Activated T-helper 17 cell treated with anti-CD3 and anti-CD28 coated beads, Interleukin-2, amount 50 U/mL, for 72 hours (primary cell): Measurements from ENCODE around the gene TFF1. TPM values are rescaled to one million over a fixed set of nuclear protein-coding genes. Genes with fewer than 3 reads are reported as not detected.

ENCODE experiments used
- ATAC-seq: fragments of 150-1000 bp; cut with Tn5 transposase; replicated peaks from 2 replicates; pipeline ENCODE4 v1.10.0; 2021; ENCODE audit warnings: mild to moderate bottlenecking, moderate library complexity
- H3K27ac Mint-ChIP-seq: one replicate; pipeline ENCODE4 v1.8.0; 2022; ENCODE audit warnings: mixed read lengths
- H3K27me3 Mint-ChIP-seq: one replicate; pipeline ENCODE4 v1.8.0; 2022; ENCODE audit warnings: mixed read lengths
- H3K36me3 Mint-ChIP-seq: one replicate; pipeline ENCODE4 v1.8.0; 2022; ENCODE audit warnings: low read depth, mild to moderate bottlenecking, mixed read lengths
- H3K4me1 Mint-ChIP-seq: one replicate; pipeline ENCODE4 v1.8.0; 2022; ENCODE audit warnings: mixed read lengths
- H3K4me3 Mint-ChIP-seq: one replicate; pipeline ENCODE4 v1.8.0; 2022; ENCODE audit warnings: mild to moderate bottlenecking, mixed read lengths
- H3K9me3 Mint-ChIP-seq: one replicate; pipeline ENCODE4 v1.8.0; 2022; ENCODE audit warnings: mixed read lengths
- total RNA-seq, 2 donors: library from RNA; stranded (reverse); gene quantifications; one replicate each; pipeline ENCODE4 v1.2.3, GENCODE V29; 2022

Gene TFF1
- total RNA-seq, 2 donors from 2014 or later, result not detected

GRCh38 chr21:42353623-42354022 is 12.7 kb downstream of the TFF1 start:
- Mint-ChIP-seq H3K36me3 (no peaks in the 10 kb centered on the region), H3K4me1 (peaks cover 5% of the 10 kb centered on the region), H3K9me3 (peaks cover 12% of the 10 kb centered on the region), H3K4me3 (no peak overlapping the region), H3K27me3 (peaks cover 5% of the 10 kb centered on the region), H3K27ac (peak overlapping the region; percentile 5)
- ATAC-seq, result peak; percentile 79

DNA sequence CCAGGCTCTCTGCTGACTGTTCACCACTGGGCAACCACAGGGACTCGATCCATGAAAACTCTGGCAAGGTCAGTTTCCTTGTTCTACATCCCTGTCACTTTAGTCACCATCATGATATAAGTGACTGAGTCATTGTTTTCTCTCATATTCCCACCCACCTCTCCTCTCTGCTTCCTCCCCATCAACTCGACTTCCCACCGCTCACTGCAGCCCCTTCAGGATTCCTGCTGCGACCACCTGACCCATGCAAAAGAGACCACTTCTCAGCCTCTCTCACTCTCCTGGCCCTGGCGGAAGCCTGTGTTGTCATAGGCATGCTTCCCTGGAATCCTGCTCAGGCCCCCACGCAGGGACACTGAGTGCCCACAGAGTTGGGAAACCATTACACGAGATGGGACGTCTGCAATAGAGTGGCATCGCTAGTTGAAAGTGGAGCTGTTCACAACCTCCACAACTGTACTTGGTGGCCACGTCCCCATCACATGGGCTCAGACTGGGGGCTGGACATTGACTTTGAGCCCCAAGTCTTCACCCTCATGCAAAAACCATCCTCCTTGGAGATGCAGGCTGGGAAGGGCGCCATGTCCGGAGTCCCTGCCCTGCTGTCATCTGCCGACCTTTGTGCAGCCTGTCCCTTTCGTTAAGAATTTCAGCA is 13.8 kb downstream of the TFF1 start:
- Mint-ChIP-seq H3K4me1 (peaks cover 5% of the 10 kb centered on the region), H3K4me3 (no peak overlapping the region), H3K27me3 (peaks cover 5% of the 10 kb centered on the region), H3K36me3 (no peaks in the 10 kb centered on the region), H3K27ac (peak overlapping the region; percentile 56), H3K9me3 (peaks cover 12% of the 10 kb centered on the region)
- ATAC-seq, result no peak

- Mint-ChIP-seq H3K27me3 (peaks cover 5% of the 10 kb centered on the region), H3K4me1 (peaks cover 5% of the 10 kb centered on the region), H3K4me3 (no peak overlapping the region), H3K9me3 (peaks cover 12% of the 10 kb centered on the region), H3K36me3 (no peaks in the 10 kb centered on the region), H3K27ac (peak overlapping the region; percentile 56)
- no peak for ATAC-seq
Observed at GRCh38 chr21:42351626-42352440, 14.5 kb downstream of the TFF1 start.

DNA sequence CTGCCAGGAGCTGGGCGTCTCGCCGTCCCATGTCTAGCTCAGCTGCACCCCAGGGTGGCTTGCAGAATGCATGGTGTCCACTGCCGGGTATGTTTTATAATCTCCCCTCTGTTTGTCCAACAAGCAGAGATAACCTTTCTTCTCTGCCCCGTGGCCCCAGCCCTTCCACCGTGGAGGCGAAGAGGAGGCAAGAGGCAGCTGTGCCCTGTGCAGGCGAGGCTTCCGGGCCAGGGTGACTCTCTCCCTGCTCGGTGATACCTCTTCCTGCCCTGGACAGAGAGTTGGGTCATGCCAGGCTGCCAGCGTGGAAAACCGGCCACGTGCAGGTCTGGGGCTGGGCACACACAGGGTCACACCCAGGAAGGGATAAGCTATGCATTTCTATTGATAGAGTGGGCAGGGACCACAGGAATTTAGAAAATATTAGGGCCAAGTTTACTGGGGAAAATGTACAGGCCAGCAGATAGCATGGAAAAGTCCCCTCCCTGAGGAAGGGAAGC is 15.4 kb downstream of the TFF1 start, which contains the start of gene TFF2:
Gene TFF2 (minus strand): TSS at position 68 of the 500 bp plus-strand sequence. CDS start 37 bp downstream, at position 31.
- ATAC-seq, result no peak
- H3K4me1 Mint-ChIP-seq, result peaks cover 5% of the 10 kb centered on the region
- no peak within 1 kb of the TSS for H3K27ac Mint-ChIP-seq
- no peak within 1 kb of the TSS for H3K4me3 Mint-ChIP-seq
- no peaks in the 10 kb centered on the region for H3K36me3 Mint-ChIP-seq
- peaks cover 12% of the 10 kb centered on the region for H3K9me3 Mint-ChIP-seq
- peaks cover 5% of the 10 kb centered on the region for H3K27me3 Mint-ChIP-seq

DNA sequence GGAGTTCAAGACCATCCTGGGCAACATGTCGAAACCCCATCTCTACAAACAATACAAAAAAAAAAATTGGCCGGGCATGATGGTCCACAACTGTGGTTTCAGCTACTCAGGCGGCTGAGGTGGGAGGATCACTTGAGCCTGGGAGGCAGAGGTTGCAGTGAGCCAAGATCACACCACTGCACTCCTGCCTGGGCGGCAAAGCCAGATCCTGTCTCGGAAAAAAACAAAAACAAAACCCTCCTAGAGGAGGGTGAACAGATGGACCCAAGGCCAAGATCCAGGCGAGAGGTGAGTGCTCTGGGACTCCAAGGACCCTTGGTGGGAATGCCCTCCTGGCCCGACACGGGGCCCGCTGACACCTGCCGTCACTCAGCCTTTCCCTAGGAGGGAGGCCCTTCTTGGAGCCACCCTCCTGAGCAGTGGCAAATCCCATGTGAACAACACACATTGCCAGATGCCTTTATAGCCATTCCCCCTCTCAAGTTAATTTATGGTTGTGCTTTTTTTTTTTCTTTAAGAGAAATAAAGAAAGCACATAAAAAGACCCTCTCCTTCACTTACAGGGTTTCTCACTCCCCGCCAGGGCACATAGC is 15.9 kb downstream of the TFF1 start:
- H3K4me1 Mint-ChIP-seq, result peaks cover 5% of the 10 kb centered on the region

GRCh38 chr21:42349420-42350317 is 16.7 kb downstream of the TFF1 start:
- Mint-ChIP-seq H3K4me1 (peaks cover 5% of the 10 kb centered on the region), H3K36me3 (no peaks in the 10 kb centered on the region), H3K4me3 (no peak overlapping the region), H3K27me3 (peaks cover 5% of the 10 kb centered on the region), H3K27ac (no peak overlapping the region), H3K9me3 (peaks cover 7% of the 10 kb centered on the region)
- ATAC-seq, result no peak

More for the DNA sequence above, 15.9 kb downstream of the TFF1 start:
- peaks cover 5% of the 10 kb centered on the region for H3K27me3 Mint-ChIP-seq
- no peak for ATAC-seq
- no peak overlapping the region for H3K4me3 Mint-ChIP-seq
- H3K36me3 Mint-ChIP-seq, result no peaks in the 10 kb centered on the region
- peaks cover 12% of the 10 kb centered on the region for H3K9me3 Mint-ChIP-seq
- no peak overlapping the region for H3K27ac Mint-ChIP-seq

DNA sequence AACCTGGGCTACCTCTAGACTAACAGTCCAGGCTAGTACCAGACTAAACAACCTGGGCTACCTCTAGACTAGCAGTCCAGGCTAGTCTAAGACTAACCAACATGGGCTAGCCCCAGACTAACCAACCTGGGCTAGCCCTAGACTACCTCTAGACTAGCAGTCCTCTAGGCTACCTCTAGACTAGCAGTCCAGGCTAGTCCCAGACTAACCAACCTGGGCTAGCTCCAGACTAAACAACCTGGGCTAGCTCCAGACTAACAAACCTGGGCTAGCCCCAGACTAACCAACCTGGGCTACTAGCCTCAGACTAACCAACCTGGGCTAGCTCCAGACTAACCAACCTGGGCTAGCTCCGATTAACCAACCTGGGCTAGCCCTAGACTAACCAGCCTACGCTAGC is 17.6 kb downstream of the TFF1 start:
- H3K27me3 Mint-ChIP-seq, result peaks cover 5% of the 10 kb centered on the region
- H3K27ac Mint-ChIP-seq, result no peak overlapping the region
- ATAC-seq, result no peak
- H3K36me3 Mint-ChIP-seq, result no peaks in the 10 kb centered on the region
- no peak overlapping the region for H3K4me3 Mint-ChIP-seq
- peaks cover 6% of the 10 kb centered on the region for H3K9me3 Mint-ChIP-seq
- peaks cover 5% of the 10 kb centered on the region for H3K4me1 Mint-ChIP-seq

DNA sequence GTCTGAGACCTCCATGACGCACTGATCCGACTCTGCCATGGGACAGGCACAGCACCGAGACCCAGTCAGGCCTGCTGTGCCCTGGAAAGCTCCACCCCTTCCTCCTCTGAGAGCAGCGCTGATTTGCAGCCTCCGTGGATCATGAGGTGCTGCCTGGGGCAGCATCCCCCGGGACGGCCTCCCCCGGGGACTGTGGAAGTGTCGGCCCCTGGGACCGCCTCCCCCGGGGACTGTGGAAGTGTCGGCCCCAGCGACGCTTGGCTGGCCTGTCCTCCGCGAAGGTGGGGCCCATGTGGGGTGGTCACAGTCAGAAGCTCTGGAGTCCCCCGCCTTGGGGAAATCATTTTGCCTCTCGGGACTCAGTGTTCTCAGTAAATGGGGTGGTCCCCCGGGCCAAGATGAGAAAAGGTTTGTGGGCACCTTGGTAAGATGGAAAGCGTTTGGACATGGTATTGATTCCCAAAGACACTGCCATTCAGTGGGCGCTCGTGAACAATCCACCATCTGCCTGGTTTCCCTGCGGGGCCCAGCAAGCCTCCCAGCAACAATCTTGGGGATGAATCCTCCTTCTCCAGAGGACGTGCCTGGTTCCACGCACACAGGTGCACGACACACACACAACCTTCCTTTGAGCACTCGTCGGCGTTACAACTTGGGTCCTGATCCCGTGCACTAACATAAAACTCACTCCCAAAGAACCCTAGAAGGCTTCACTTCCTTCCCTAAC is 18.6 kb downstream of the TFF1 start:
- Mint-ChIP-seq H3K4me3 (no peak overlapping the region), H3K9me3 (no peaks in the 10 kb centered on the region), H3K4me1 (no peaks in the 10 kb centered on the region), H3K36me3 (no peaks in the 10 kb centered on the region), H3K27ac (no peak overlapping the region), H3K27me3 (no peaks in the 10 kb centered on the region)
- no peak for ATAC-seq

DNA sequence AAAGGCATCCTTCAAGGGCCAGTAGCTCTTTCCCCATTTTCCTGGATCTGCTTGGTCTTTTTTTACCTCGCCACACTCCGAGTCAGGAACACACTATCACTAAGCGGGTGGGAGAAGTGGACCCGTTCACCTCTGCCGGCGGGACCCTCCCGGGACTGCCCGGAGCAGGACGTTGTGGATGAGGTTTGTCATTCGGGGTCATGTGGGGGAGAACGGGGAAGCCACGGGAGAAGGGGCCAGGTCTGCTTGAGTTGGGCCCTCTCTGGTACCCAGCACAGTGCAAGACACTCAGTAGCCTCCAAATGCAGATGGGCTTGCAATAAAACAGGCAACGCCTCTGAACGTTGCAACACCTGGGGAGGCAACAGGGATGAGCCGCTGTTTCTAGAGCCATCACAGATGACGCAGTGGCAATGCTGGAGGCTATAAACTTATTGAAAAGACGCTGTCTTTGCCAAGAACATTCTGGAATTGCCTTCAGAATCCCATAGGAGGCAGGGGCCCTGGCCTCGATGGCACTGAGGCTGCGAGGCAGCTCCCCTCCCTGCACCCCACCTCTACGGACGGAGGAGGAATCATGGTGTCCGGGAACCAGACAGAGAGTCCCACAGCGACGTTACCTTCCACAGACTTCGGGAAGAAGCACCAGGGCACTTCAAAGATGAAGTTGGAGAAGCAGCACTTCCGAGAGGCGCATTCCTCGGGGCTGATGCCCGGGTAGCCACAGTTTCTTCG is 19.3 kb downstream of the TFF1 start:
- no peaks in the 10 kb centered on the region for H3K27me3 Mint-ChIP-seq
- no peaks in the 10 kb centered on the region for H3K4me1 Mint-ChIP-seq
- no peaks in the 10 kb centered on the region for H3K36me3 Mint-ChIP-seq
- no peaks in the 10 kb centered on the region for H3K9me3 Mint-ChIP-seq
- H3K27ac Mint-ChIP-seq, result no peak overlapping the region
- no peak for ATAC-seq
- H3K4me3 Mint-ChIP-seq, result no peak overlapping the region

DNA sequence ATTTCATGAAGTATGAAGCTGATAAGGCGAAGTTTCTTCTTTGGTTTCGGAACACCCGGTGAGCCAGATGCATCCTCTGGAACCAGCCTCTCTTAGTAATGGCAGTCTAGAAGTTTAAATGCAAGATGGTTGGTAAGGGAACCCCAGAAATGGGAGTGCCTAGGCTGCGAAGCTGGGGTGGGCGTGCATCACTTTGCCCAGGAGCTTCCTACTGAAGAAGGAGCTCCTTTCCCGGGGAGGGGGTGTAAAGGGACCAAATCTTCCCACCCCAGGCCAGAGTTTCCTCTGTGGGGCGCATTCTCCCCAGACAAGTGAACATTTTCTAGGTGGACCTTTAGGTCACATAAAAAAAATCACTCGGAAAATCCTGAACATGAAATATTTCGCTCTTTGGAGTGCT is 19.9 kb downstream of the TFF1 start:
- no peaks in the 10 kb centered on the region for H3K9me3 Mint-ChIP-seq
- no peak for ATAC-seq
- H3K4me3 Mint-ChIP-seq, result no peak overlapping the region
- H3K36me3 Mint-ChIP-seq, result no peaks in the 10 kb centered on the region
- no peaks in the 10 kb centered on the region for H3K4me1 Mint-ChIP-seq
- H3K27ac Mint-ChIP-seq, result no peak overlapping the region
- H3K27me3 Mint-ChIP-seq, result no peaks in the 10 kb centered on the region

DNA sequence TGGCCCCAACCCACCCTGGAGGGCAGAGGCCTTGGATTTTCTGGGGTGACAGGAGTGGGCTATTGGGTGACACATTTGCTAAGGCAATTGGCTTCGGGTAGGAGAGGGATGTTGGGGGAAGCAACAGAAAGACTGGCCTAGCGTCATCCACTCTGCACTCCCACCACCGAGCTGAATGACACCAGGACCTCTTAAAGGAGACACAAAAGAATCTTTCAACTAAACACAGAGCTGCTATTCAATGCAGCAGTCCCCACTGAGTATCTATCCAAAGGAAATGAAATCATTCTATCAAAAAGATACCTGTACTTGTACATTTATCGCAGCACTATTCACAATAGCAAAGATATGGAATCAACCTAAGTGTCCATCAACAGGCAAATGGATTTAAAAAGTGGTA is 21.7 kb downstream of the TFF1 start:
- Mint-ChIP-seq H3K27me3 (no peaks in the 10 kb centered on the region), H3K27ac (no peak overlapping the region), H3K4me3 (no peak overlapping the region), H3K4me1 (no peaks in the 10 kb centered on the region), H3K36me3 (no peaks in the 10 kb centered on the region), H3K9me3 (no peaks in the 10 kb centered on the region)
- no peak for ATAC-seq

DNA sequence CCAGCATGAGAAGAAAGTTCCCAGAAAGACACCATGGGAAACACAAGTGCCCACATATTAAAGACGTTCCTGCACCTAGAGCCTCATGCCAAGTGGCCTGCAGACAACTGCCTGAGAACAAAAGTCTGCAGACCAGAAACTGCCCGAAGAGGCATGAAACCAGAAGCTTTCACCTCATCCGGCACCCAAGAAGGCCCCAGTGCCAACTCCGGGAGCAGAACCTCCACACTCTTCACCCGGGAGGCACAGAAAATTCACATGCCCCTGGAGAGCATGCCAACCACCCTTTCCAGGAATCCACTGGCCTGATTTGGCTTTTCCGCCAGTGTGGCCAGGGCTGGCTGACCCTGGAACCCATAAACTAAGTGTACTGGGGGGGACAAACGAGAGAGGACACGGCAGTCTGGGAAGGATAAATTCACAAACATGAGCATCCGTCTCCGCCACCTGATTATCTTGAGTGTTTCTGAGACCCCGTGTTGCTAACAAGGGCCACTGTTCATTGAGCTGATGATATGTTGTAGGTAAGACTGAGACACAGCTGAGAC is 22.3 kb downstream of the TFF1 start:
- Mint-ChIP-seq H3K4me1 (peaks cover 4% of the 10 kb centered on the region), H3K9me3 (no peaks in the 10 kb centered on the region), H3K27me3 (no peaks in the 10 kb centered on the region)

DNA sequence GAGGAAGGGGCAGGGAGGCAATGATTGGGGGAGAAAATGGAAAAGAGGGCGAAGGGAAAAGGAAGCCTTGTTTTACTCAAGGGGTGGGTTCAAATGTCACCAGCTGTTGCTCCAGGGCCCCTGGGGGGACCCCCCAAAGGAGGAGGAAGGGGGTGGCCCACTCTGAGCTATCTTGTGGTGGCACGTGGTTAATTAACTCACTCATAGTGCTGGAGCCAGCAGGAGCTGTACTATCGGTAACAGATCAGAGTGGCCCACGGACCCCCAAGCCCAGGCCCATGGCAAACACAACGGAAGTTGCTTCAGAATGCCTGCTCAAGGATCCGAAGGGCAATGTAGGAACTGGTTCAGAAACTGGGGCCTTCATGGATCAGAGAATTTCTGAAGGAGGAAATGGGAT is 22.8 kb downstream of the TFF1 start:
- no peak overlapping the region for H3K4me3 Mint-ChIP-seq
- ATAC-seq, result no peak
- H3K9me3 Mint-ChIP-seq, result no peaks in the 10 kb centered on the region
- H3K4me1 Mint-ChIP-seq, result peaks cover 8% of the 10 kb centered on the region
- no peaks in the 10 kb centered on the region for H3K27me3 Mint-ChIP-seq
- H3K27ac Mint-ChIP-seq, result no peak overlapping the region
- H3K36me3 Mint-ChIP-seq, result no peaks in the 10 kb centered on the region

More for the DNA sequence above, 22.3 kb downstream of the TFF1 start:
- ATAC-seq, result no peak
- no peaks in the 10 kb centered on the region for H3K36me3 Mint-ChIP-seq
- H3K4me3 Mint-ChIP-seq, result no peak overlapping the region
- no peak overlapping the region for H3K27ac Mint-ChIP-seq
